Measurements from ENCODE around the gene USP15. TPM values are rescaled to one million over a fixed set of nuclear protein-coding genes. Genes with fewer than 3 reads are reported as not detected.

Gene USP15
- total RNA-seq, 2 donors from 2014 or later, result 27.9 to 29.1 TPM

DNA sequence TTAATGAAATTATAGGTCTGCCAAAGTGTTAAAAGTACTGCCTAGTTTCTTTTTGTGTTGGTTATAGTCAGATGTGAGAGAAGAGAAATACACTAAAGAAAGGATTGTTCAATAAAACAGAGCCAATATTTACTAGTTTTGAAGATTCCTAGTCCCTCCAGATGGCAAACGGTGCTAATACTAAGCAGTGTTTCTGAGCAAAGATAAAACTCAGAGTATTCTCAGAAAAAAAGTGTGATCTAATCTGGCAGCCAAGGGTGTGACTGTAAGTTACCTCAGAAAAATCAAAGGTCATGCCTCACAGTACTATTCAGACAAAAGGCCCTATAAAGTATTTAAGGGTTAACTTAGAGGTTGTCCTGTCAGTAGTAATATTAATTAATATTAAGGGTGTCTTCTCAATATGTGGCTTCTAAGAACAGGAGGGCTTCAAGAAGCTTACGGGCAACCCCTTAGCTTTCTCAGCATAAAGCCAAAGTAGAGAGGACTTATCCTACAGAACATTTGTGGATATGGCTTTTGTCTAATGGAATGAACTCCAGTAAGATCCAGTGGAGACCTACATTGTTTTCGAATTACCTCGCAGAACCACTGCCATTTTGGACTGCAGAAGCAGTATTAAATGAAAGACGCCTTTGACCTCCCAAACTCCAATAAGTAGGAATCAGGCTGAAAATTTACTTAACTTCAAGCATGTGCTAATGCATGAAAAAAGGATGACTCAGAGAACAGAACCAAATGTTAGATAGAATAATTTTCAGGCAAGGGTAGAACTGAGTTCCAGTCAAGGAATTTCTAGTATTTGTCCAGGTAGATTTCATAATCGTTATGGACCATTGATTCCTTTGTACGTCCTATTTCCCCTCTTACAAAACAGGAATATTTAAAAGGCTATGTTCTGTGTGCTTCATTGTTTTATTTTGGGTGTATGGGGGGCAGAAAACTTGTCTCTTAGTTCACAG, 46.6 kb downstream of the USP15 start:
- H3K4me1 Mint-ChIP-seq, result no peaks in the 10 kb centered on the region
- H3K27me3 Mint-ChIP-seq (ENCODE audit: insufficient read depth), result no peaks in the 10 kb centered on the region
- Histone ChIP-seq H3K27me3 (ENCODE audit: control insufficient read depth, insufficient read depth, low read length, poor library complexity, severe bottlenecking) (no peaks in the 10 kb centered on the region), H3K9ac (ENCODE audit: extremely low read depth, low read length, poor library complexity, severe bottlenecking) (no peak overlapping the region), H3K36me3 (ENCODE audit: control insufficient read depth, insufficient read depth, low read length) (peaks cover 43% of the 10 kb centered on the region), H3K9me3 (ENCODE audit: control insufficient read depth, low read length) (peaks cover 33% of the 10 kb centered on the region), H3K4me3 (ENCODE audit: low read length) (no peak overlapping the region), H3K27ac (ENCODE audit: low read depth, low read length) (no peak overlapping the region), H3K4me1 (ENCODE audit: control insufficient read depth, insufficient read depth, low read length) (no peaks in the 10 kb centered on the region)
- TF ChIP-seq, protein P1, sequence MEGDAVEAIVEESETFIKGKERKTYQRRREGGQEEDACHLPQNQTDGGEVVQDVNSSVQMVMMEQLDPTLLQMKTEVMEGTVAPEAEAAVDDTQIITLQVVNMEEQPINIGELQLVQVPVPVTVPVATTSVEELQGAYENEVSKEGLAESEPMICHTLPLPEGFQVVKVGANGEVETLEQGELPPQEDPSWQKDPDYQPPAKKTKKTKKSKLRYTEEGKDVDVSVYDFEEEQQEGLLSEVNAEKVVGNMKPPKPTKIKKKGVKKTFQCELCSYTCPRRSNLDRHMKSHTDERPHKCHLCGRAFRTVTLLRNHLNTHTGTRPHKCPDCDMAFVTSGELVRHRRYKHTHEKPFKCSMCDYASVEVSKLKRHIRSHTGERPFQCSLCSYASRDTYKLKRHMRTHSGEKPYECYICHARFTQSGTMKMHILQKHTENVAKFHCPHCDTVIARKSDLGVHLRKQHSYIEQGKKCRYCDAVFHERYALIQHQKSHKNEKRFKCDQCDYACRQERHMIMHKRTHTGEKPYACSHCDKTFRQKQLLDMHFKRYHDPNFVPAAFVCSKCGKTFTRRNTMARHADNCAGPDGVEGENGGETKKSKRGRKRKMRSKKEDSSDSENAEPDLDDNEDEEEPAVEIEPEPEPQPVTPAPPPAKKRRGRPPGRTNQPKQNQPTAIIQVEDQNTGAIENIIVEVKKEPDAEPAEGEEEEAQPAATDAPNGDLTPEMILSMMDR (conservative IDR thresholded peaks at IDR 0.05), result no peak
- no peak overlapping the region for H3K27ac Mint-ChIP-seq
- no peak for DNase-seq
- H3K9me3 Mint-ChIP-seq, result peaks cover 22% of the 10 kb centered on the region
- no peak overlapping the region for H3K4me3 Mint-ChIP-seq
- WGBS, 2 experiments (ENCODE audit: insufficient coverage in 1 of 2, insufficient read length in 1 of 2), result 94 to 96% methylated on average over 3 to 5 of the region's 7 CpGs
- H3K36me3 Mint-ChIP-seq (ENCODE audit: low read depth), result peaks cover 35% of the 10 kb centered on the region

DNA sequence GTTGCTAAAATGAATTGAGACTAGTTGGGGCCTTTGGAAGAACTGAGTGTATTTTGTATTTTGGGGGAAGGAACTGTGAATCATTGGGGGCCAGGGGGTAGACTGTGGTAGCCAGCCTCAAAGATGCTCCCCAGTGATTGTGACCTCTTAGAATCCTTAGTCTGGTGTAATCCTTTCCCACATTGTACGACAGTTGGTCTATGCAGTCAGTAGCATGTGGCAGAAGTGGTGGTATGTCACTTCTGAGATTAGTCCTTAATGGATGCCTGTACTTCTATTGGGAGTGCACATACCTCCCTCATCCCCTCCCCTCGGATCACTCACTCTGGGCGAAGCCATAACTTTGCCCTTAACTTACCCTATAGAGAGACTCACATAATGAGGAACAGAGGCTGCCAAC, 48.0 kb downstream of the USP15 start:
- Histone ChIP-seq H3K4me1 (ENCODE audit: control insufficient read depth, insufficient read depth, low read length) (no peaks in the 10 kb centered on the region), H3K27me3 (ENCODE audit: control insufficient read depth, insufficient read depth, low read length, poor library complexity, severe bottlenecking) (no peaks in the 10 kb centered on the region), H3K4me3 (ENCODE audit: low read length) (no peak overlapping the region), H3K9me3 (ENCODE audit: control insufficient read depth, low read length) (peaks cover 29% of the 10 kb centered on the region), H3K27ac (ENCODE audit: low read depth, low read length) (no peak overlapping the region), H3K36me3 (ENCODE audit: control insufficient read depth, insufficient read depth, low read length) (peaks cover 38% of the 10 kb centered on the region), H3K9ac (ENCODE audit: extremely low read depth, low read length, poor library complexity, severe bottlenecking) (no peak overlapping the region)
- 93 to 100% methylated on average over 1 to 3 of the region's 3 CpGs for WGBS, 2 experiments (ENCODE audit: insufficient coverage in 1 of 2, insufficient read length in 1 of 2)
- H3K36me3 Mint-ChIP-seq (ENCODE audit: low read depth), result peaks cover 33% of the 10 kb centered on the region
- H3K27me3 Mint-ChIP-seq (ENCODE audit: insufficient read depth), result no peaks in the 10 kb centered on the region
- no peak for DNase-seq
- H3K9me3 Mint-ChIP-seq, result peaks cover 22% of the 10 kb centered on the region
- no peaks in the 10 kb centered on the region for H3K4me1 Mint-ChIP-seq
- TF ChIP-seq, protein P1 (conservative IDR thresholded peaks at IDR 0.05), result no peak
- no peak overlapping the region for H3K27ac Mint-ChIP-seq
- H3K4me3 Mint-ChIP-seq, result no peak overlapping the region

DNA sequence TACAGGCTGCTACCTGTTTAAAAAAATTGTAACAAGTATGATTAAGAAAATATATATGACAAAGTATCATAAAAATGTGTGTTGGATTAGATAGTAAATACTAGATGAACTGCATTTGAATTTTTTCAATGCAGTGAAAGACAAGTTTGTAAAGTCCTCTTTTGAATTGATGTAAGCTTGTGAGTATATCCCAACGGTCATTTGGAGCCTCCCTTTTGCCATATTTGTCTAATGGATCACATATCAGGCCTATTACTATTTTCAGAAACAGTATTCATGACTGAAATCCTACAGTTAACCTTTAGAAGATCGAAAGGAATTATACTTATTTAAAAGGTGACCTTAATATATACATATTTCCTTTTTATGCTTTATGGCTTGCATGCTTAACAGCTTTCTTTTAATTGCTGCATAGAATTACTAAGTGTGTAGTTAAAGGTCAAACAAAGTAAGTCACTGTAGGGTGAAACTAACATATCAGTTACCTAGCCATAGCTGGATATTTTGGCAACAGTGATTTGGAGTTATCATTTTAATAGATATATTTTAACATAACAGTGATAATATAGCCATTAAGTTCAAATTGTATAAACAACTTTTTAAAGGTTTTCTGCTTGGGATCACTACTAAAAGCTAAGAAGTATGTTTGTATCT, 53.6 kb downstream of the USP15 start:
- no peaks in the 10 kb centered on the region for H3K36me3 ChIP-seq (ENCODE audit: control insufficient read depth, insufficient read depth, low read length)
- peaks cover 8% of the 10 kb centered on the region for H3K27me3 ChIP-seq (ENCODE audit: control insufficient read depth, insufficient read depth, low read length, poor library complexity, severe bottlenecking)
- H3K4me1 ChIP-seq (ENCODE audit: control insufficient read depth, insufficient read depth, low read length), result no peaks in the 10 kb centered on the region
- no peak overlapping the region for H3K4me3 ChIP-seq (ENCODE audit: low read length)
- whole genome bisulfite sequencing, 2 experiments (ENCODE audit: insufficient coverage in 1 of 2, insufficient read length in 1 of 2), result 86% methylated on average over 1 of the region's 2 CpGs; no CpG with 5 or more reads in 1 of the 2 experiments
- TF ChIP-seq, protein P1 (conservative IDR thresholded peaks at IDR 0.05), result no peak
- Mint-ChIP-seq H3K4me3 (no peak overlapping the region), H3K27me3 (ENCODE audit: insufficient read depth) (peaks cover 7% of the 10 kb centered on the region), H3K4me1 (no peaks in the 10 kb centered on the region), H3K27ac (no peak overlapping the region), H3K9me3 (no peaks in the 10 kb centered on the region), H3K36me3 (ENCODE audit: low read depth) (peaks cover 9% of the 10 kb centered on the region)
- no peaks in the 10 kb centered on the region for H3K9me3 ChIP-seq (ENCODE audit: control insufficient read depth, low read length)
- no peak for DNase-seq
- no peak overlapping the region for H3K9ac ChIP-seq (ENCODE audit: extremely low read depth, low read length, poor library complexity, severe bottlenecking)
- H3K27ac ChIP-seq (ENCODE audit: low read depth, low read length), result no peak overlapping the region

All from endodermal cell (in vitro differentiated cells).